Activated CD4-positive, CD25-positive, alpha-beta regulatory T cell treated with anti-CD3 and anti-CD28 coated beads, Interleukin-2, amount 50 U/mL, for 72 hours (primary cell): ENCODE data around the gene ETF1.
A peak's percentile ranks its signal among the peaks of the same experiment; 100 is the strongest.

Source experiments
- DNase-seq: peaks from one replicate; pipeline ENCODE4 v3.0.0; 2021

The ETF1 gene

DNA sequence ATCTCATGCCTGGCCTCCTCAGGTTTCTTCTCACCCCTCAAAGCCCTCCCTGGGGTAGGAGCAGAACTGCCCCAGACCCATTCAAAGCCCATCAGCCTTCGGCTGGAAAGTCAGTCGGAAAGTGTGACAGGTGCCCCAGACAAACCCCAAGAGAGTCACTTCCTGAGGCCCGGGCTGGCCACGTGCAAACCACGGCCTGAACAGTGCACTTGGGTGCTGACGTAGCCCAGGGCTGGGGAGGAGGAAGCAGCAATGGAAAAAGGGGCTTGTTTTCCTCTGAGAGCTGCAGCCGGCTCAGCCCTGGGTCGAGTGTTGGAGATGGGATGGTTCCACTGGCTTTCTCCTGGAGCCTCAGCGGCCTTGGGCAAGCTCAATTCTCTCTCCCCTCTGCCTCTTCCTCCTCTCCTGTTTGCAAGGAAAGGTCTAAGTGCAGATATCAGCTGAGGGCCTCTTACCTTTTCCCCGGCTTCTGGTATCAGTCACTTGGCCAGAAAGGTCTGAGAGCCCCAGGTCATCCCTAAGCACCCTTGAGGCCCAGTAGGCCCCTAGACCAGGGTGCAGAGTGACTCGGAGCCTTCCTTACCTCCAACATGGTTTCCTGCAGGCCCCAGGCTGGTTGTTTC is 83.6 kb downstream of the ETF1 start:
- peak; percentile 77 for DNase-seq

DNA sequence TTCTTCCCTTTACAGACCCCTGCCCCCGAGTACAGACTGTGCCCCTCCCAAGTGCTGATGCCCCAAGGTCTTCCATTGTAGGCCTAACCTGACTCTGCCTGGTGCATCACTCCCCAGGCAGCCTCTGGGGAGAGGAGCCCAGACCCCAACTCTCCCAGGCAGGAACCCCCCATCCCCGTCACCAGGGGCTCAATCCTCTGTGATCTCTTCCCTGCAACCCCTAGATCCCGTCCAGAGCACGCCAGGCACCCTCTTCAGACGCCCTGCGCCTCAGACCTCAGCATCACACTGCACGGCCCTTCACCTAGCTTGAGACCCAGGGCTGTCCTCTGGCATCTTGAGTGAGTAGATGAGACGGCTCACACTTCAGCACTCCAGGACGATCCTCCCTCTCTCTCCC is 84.2 kb downstream of the ETF1 start:
- DNase-seq: no peak

DNA sequence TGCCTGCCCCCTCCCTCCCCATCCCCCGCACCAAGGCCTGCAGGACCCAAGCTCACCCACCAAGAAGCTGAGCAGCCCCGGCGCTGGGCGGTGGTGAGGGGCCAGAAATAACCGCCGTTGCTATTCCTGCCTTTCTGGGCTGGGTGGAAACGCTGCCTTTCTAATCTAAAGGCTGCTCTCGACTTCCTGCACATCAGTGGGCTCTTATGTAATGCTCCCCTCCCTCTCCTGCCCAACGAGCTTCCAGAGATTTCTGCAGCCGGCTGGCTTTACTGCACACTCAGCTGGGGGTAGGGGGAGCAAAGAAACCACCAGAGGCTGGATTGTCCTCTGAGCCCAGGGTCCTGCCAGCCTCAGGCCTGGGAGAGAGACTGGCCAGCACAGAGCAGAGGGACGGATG is 84.7 kb downstream of the ETF1 start:
- no peak for DNase-seq

DNA sequence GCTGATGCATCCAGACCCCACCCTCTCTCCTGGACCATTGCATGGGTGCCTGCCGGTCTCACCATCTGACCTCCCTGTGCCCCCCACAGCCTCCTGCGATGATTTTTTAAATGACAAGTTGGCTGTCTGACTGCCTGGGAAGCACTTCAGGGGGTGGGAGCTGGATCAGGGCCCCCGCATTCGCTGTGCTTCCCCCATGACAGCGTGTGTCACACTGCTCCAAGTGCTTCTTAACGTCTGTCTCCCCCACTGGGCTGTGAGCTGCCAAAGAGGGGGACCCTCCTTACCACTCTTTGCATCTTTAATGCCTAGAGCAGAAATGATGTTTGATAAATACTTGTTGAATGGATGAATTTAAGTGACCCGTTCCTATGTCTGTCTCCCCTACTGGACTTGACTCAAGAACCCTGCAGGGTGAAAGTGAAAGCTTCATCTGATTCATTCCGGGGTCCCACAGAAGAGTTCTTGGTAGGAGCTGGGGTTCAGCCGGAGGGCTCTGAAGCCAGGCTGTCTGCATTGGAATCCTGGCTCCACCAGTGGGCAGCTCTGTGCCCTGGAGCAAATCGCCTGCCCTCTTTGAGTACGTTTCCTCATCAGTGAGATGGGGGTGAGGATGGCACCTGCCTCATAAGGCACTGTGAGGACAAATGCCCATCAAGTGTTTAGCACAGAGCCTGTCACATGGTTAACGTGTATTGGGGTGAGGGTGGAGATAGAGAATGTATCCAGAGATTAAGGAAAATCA is 85.3 kb downstream of the ETF1 start:
- no peak for DNase-seq
